Activated CD4-positive, alpha-beta T cell treated with anti-CD3 and anti-CD28 coated beads, Interleukin-2, amount 50 U/mL, for 4 hours (primary cell): ENCODE results near the gene LAMA4.

ENCODE experiments used
- DNase-seq, 2 experiments: peaks; one replicate each; pipeline ENCODE4 v3.0.0-alpha.2; 2020

Gene LAMA4

GRCh38 chr6:112065426-112065986, 188.9 kb downstream of the LAMA4 start:
- no peak for DNase-seq

GRCh38 chr6:112062966-112063365, 191.4 kb downstream of the LAMA4 start:
- DNase-seq = no peak

- DNase-seq = no peak
Measured at GRCh38 chr6:112061605-112062004, 192.8 kb downstream of the LAMA4 start.
